CD4-positive, alpha-beta T cell treated with Interleukin-12 subunit alpha and Interleukin-12 subunit beta, for 1 hour (primary cell): ENCODE data around the gene RUSC2.
"Not testable (repeated sequence)": the region's sequence is repeated elsewhere in the genome, so short reads cannot be mapped to it uniquely, and the experiment has no call there.

ENCODE experiments used
- DNase-seq: peaks from one replicate; pipeline ENCODE4 v3.0.0-alpha.2; 2020

Gene RUSC2

GRCh38 chr9:35526087-35526801 is 36.3 kb downstream of the RUSC2 start:
- DNase-seq: no peak

GRCh38 chr9:35529161-35529823 is 39.4 kb downstream of the RUSC2 start:
- DNase-seq: no peak

GRCh38 chr9:35533398-35533797 is 43.5 kb downstream of the RUSC2 start:
- no peak for DNase-seq

GRCh38 chr9:35534921-35535320 is 45.0 kb downstream of the RUSC2 start:
- not testable (repeated sequence) for DNase-seq

- no peak for DNase-seq
Measured at GRCh38 chr9:35537913-35538312, 48.0 kb downstream of the RUSC2 start.

GRCh38 chr9:35538361-35539234 is 48.7 kb downstream of the RUSC2 start:
- no peak for DNase-seq
